GM04503 (cell line): ENCODE measurements around the gene ZNF469.

Experiments used
- DNase-seq: peaks from one replicate; pipeline ENCODE4 v3.0.0-alpha.2; 2012; ENCODE audit warnings: low read depth

The ZNF469 gene

DNA sequence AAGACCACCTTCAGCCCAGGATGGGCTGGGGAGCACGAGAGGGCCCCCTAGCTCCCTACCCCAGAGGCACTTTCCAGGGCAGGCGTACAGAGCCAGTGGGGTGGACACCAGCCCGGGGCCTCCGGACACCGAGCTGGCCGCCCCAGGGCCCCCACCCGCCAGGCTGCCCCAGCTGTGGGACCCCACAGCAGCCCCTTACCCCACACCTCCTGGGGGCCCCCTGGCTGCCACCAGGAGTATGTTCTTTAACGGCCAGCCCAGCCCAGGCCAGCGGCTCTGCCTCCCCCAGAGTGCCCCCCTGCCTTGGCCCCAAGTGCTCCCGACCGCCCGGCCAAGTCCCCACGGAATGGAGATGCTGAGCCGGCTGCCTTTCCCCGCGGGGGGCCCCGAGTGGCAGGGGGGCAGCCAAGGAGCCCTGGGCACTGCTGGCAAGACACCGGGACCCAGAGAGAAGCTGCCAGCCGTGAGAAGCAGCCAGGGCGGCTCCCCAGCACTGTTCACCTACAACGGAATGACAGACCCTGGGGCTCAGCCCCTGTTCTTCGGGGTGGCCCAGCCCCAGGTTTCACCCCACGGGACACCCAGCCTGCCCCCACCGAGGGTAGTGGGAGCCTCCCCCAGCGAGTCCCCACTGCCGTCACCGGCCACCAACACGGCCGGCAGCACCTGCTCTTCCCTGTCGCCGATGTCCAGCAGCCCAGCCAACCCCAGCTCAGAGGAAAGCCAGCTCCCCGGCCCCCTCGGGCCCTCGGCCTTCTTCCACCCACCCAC is 46.0 kb downstream of the ZNF469 start:
- no peak for DNase-seq

DNA sequence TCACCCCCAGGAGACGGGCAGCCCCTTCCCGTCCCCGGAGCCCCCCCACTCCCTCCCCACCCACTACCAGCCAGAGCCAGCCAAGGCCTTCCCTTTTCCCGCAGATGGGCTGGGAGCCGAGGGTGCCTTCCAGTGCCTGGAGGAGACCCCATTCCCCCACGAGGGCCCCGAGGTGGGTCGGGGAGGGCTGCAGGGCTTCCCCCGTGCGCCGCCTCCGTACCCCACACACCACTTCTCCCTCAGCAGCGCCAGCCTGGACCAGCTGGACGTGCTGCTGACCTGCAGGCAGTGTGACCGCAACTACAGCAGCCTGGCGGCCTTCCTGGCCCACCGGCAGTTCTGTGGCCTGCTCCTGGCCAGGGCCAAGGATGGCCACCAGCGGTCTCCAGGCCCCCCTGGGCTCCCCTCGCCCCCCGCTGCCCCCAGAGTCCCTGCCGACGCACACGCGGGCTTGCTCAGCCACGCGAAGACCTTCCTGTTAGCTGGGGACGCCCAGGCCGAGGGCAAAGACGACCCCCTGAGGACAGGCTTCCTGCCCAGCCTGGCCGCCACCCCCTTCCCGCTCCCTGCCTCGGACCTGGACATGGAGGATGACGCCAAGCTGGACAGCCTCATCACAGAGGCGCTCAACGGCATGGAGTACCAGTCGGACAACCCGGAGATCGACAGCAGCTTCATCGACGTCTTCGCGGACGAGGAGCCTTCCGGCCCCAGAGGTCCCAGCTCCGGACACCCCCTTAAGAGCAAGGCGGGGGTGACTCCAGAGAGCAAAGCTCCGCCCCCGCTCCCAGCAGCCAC is 46.8 kb downstream of the ZNF469 start:
- no peak for DNase-seq

DNA sequence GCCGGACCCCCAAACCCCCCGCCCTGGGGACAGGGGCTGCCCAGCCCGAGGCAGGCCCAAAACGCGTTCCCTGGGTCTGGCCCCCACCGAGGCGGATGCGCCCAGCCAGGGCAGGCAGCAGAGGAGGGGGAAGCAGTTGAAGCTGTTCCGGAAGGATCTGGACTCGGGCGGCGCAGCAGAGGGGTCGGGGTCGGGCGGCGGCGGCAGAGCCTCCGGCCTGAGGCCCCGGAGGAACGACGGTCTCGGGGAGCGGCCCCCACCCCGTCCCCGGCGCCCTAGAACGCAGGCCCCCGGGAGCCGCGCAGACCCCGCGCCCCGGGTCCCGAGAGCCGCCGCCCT is 47.4 kb downstream of the ZNF469 start:
- DNase-seq: no peak

DNA sequence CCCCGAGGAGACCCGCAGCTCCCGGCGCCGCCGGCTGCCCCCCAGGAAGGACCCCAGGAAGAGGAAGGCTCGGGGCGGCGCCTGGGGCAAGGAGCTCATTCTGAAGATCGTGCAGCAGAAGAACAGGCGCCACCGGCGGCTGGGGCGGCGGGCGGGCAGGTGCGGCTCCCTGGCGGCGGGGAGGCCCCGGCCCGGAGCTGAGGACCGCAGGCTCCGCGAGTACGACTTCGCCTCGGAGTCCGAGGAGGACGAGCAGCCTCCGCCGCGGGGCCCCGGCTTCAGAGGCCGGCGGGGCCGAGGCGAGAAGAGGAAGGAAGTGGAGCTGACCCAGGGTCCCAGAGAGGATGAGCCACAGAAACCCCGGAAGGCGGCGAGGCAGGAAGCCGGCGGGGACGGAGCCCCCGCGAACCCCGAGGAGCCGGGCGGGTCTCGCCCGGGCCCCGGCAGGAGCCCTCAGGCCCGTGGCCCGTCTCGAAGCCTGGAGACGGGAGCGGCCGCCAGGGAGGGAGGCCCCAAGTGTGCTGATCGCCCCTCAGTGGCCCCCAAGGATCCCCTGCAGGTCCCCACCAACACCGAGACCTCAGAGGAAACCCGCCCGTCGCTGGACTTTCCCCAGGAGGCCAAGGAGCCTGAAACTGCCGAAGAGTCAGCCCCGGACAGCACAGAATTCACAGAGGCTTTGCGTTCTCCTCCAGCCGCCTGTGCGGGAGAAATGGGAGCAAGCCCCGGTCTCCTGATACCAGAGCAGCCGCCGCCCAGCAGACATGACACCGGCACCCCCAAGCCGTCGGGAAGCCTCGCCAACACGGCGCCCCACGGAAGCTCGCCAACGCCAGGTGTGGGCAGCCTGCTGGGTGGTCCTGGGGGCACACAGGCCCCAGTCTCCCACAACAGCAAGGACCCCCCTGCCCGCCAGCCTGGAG is 48.0 kb downstream of the ZNF469 start:
- no peak for DNase-seq

DNA sequence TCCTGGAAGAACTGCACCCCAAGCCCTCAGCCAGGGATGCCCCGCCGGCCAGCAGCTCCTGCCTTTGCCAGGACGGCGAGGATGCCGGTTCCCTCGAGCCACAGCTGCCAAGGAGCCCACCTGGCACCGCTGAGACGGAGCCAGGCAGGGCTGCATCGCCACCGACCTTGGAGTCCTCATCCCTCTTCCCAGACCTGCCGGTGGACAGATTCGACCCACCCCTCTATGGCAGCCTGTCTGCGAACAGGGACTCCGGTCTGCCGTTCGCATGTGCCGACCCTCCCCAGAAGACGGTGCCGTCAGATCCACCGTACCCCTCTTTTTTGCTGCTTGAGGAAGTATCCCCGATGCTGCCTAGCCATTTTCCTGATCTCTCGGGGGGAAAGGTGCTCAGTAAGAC is 48.9 kb downstream of the ZNF469 start:
- no peak for DNase-seq

DNA sequence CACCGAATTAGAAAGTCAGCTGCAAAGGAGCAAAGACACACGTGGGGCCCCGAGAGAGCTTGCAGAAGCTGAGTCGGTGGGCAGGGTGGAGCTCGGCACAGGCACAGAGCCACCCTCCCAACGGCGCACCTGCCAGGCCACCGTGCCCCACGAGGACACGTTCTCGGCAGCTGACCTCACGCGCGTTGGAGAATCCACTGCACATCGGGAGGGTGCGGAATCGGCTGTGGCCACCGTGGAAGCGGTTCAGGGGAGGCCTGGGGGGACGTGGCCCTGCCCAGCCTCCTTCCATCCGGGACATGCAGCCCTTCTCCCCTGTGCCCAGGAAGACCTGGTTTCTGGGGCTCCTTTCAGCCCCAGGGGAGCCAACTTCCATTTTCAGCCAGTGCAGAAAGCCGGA is 49.4 kb downstream of the ZNF469 start:
- DNase-seq: no peak
